Tibial nerve (tissue), 4 donors: Measurements from ENCODE around the gene LOXL1. TPM values are rescaled to one million over a fixed set of nuclear protein-coding genes. Genes with fewer than 3 reads are reported as not detected.
A peak's percentile ranks its signal among the peaks of the same experiment; 100 is the strongest.

Source experiments
- DNase-seq, 2 donors: peaks; one replicate each; pipeline ENCODE4 v3.0.0-alpha.2; 2019; ENCODE audit warnings: low spot score in 2 of 2
- H3K27ac ChIP-seq, 4 donors: fragments of 200-600 bp; sonication (generic) in 3 of 4; one replicate each; pipeline ENCODE4 v1.5.1; 2017 to 2019; ENCODE audit warnings: mild to moderate bottlenecking in 1 of 4
- H3K27me3 ChIP-seq, 2 donors: fragments of 200-600 bp; sonication (generic) in 1 of 2; one replicate each; pipeline versions ENCODE4 v1.5.1 to v1.6.0; 2017 to 2019
- H3K36me3 ChIP-seq, 3 donors: fragments of 200-600 bp; sonication (generic); one replicate each; pipeline ENCODE4 v1.5.1; 2018 to 2019
- H3K4me1 ChIP-seq, 4 donors: fragments of 200-600 bp; sonication (generic) in 3 of 4; one replicate each; pipeline ENCODE4 v1.5.1; 2017 to 2019
- H3K4me3 ChIP-seq, 4 donors: fragments of 200-600 bp; sonication (generic) in 3 of 4; one replicate each; pipeline ENCODE4 v1.5.1; 2017 to 2019; ENCODE audit warnings: mild to moderate bottlenecking in 1 of 4, moderate library complexity in 1 of 4
- H3K9me3 ChIP-seq, 4 donors: fragments of 200-600 bp; sonication (generic) in 3 of 4; one replicate each; pipeline ENCODE4 v1.5.1; 2017 to 2019
- CTCF ChIP-seq, 5 experiments: fragments of 200-600 bp in 3 of 5; fragments of 450-650 bp in 2 of 5; sonication (generic) in 3 of 5; IDR thresholded peaks; one replicate each; pipeline ENCODE4 v1.5.1; 2016 to 2019; ENCODE audit warnings: antibody characterized with exemption in 5 of 5, mild to moderate bottlenecking in 3 of 5, moderate library complexity in 2 of 5
- EP300 ChIP-seq, 2 donors: sonication (generic); formaldehyde crosslinking; IDR thresholded peaks; one replicate each; pipeline ENCODE4 v1.6.1; 2017; ENCODE audit warnings: antibody characterized with exemption in 2 of 2, mild to moderate bottlenecking in 1 of 2
- POLR2A ChIP-seq, 2 donors: fragments of 450-650 bp; IDR thresholded peaks; one replicate each; pipeline ENCODE4 v1.6.1; 2017; ENCODE audit warnings: antibody characterized with exemption in 2 of 2, mild to moderate bottlenecking in 2 of 2, moderate library complexity in 2 of 2
- WGBS, 2 donors: methylation state at CpG; one replicate each; pipeline ENCODE4 v1.1.5; 2018; 5-methylcytosine and 5-hydroxymethylcytosine counted together
- total RNA-seq, 4 donors: library from RNA; depleted of rRNA; stranded (reverse); fragments of >200 nt; gene quantifications; one replicate each; pipeline ENCODE4 v1.1.0, GENCODE V29; 2016

Gene LOXL1
- total RNA-seq, 4 donors from 2014 or later, result 21.6 to 29.1 (median 24.4) TPM

- Histone ChIP-seq H3K4me1 (peaks cover 0 to 46% (median 9%) of the 10 kb centered on the region in 4 donors), H3K9me3 (no peaks in the 10 kb centered on the region), H3K36me3 (no peaks in the 10 kb centered on the region), H3K27me3 (no peaks in the 10 kb centered on the region), H3K27ac (peak overlapping the region in 2 of 4 donors; percentile 26 to 60), H3K4me3 (no peak overlapping the region)
- no peak for DNase-seq
- WGBS, 2 donors, result 65 to 80% methylated on average over 8 of the region's 8 CpGs
- TF ChIP-seq POLR2A (IDR thresholded peaks at IDR 0.05) (no peak), CTCF (IDR thresholded peaks at IDR 0.05) (no peak)
These were observed 14.1 kb downstream of the LOXL1 start for GRCh38 chr15:73940061-73940981.

- peak overlapping the region in 3 of 4 donors; percentile 7 to 60 (median 26) for H3K27ac ChIP-seq
- no peaks in the 10 kb centered on the region for H3K36me3 ChIP-seq
- H3K4me1 ChIP-seq, result peaks cover 0 to 44% (median 9%) of the 10 kb centered on the region in 4 donors
- H3K4me3 ChIP-seq, result no peak overlapping the region
- DNase-seq, result no peak
- H3K27me3 ChIP-seq, result no peaks in the 10 kb centered on the region
- WGBS, 2 donors, result 50 to 67% methylated on average over 1 of the region's 1 CpG
- TF ChIP-seq EP300 (IDR thresholded peaks at IDR 0.05) (no peak), POLR2A (IDR thresholded peaks at IDR 0.05) (no peak)
- H3K9me3 ChIP-seq, result no peaks in the 10 kb centered on the region
These were observed 14.8 kb downstream of the LOXL1 start for GRCh38 chr15:73941044-73941443.

- TF ChIP-seq EP300 (IDR thresholded peaks at IDR 0.05), result no peak
- no peak for TF ChIP-seq CTCF (IDR thresholded peaks at IDR 0.05)
- no peak for TF ChIP-seq POLR2A (IDR thresholded peaks at IDR 0.05)
- no peak for DNase-seq
- Histone ChIP-seq H3K9me3 (no peaks in the 10 kb centered on the region), H3K4me3 (no peak overlapping the region), H3K36me3 (no peaks in the 10 kb centered on the region), H3K4me1 (peaks cover 0 to 40% (median 9%) of the 10 kb centered on the region in 4 donors), H3K27ac (peak overlapping the region in 3 of 4 donors; percentile 7 to 60 (median 26)), H3K27me3 (no peaks in the 10 kb centered on the region)
- 81 to 93% methylated on average over 3 of the region's 3 CpGs for WGBS, 2 donors
These were observed 15.2 kb downstream of the LOXL1 start for GRCh38 chr15:73941449-73941848.

- no peak overlapping the region for H3K4me3 ChIP-seq
- TF ChIP-seq CTCF (IDR thresholded peaks at IDR 0.05), result no peak
- no peak for TF ChIP-seq POLR2A (IDR thresholded peaks at IDR 0.05)
- TF ChIP-seq EP300 (IDR thresholded peaks at IDR 0.05), result no peak
- no peaks in the 10 kb centered on the region for H3K27me3 ChIP-seq
These were observed 15.8 kb downstream of the LOXL1 start for GRCh38 chr15:73941871-73942635.

GRCh38 chr15:73942751-73943270 lies 16.5 kb downstream of the LOXL1 start:
- Histone ChIP-seq H3K9me3 (no peaks in the 10 kb centered on the region), H3K36me3 (peaks cover 0 to 10% (median 0%) of the 10 kb centered on the region in 3 donors), H3K27ac (no peak overlapping the region), H3K27me3 (no peaks in the 10 kb centered on the region), H3K4me3 (no peak overlapping the region), H3K4me1 (peaks cover 0 to 32% (median 9%) of the 10 kb centered on the region in 4 donors)
- WGBS, 2 donors, result 75 to 92% methylated on average over 5 to 6 of the region's 6 CpGs
- DNase-seq, result no peak
- TF ChIP-seq CTCF (IDR thresholded peaks at IDR 0.05), result no peak
- TF ChIP-seq POLR2A (IDR thresholded peaks at IDR 0.05), result no peak
- no peak for TF ChIP-seq EP300 (IDR thresholded peaks at IDR 0.05)

More at GRCh38 chr15:73941871-73942635, 15.8 kb downstream of the LOXL1 start:
- no peak for DNase-seq
- WGBS, 2 donors, result 83 to 88% methylated on average over 9 to 10 of the region's 10 CpGs
- peaks cover 0 to 3% (median 0%) of the 10 kb centered on the region in 3 donors for H3K36me3 ChIP-seq
- H3K4me1 ChIP-seq, result peaks cover 0 to 34% (median 9%) of the 10 kb centered on the region in 4 donors
- H3K27ac ChIP-seq, result no peak overlapping the region
- no peaks in the 10 kb centered on the region for H3K9me3 ChIP-seq
